Stimulated activated CD4-positive, alpha-beta T cell treated with anti-CD3 and anti-CD28 coated beads, Interleukin-4, amount 100 ng/mL, for 1 hour (primary cell): ENCODE results near the gene OBSCN.

Experiments used
- DNase-seq: peaks from one replicate; pipeline ENCODE4 v3.0.0-alpha.2; 2020

Gene OBSCN

GRCh38 chr1:228309326-228310067 is 101.7 kb downstream of the OBSCN start:
- no peak for DNase-seq

- DNase-seq = no peak
Measured at GRCh38 chr1:228310162-228310792, 102.4 kb downstream of the OBSCN start.

- DNase-seq = no peak
Measured at GRCh38 chr1:228311091-228311490, 103.2 kb downstream of the OBSCN start.

- DNase-seq = no peak
Measured at GRCh38 chr1:228312136-228312764, 104.4 kb downstream of the OBSCN start.

- no peak for DNase-seq
Measured at GRCh38 chr1:228313536-228314277, 105.9 kb downstream of the OBSCN start.

GRCh38 chr1:228314315-228314657 is 106.4 kb downstream of the OBSCN start:
- DNase-seq = no peak

- no peak for DNase-seq
Measured at GRCh38 chr1:228314658-228315483, 107.0 kb downstream of the OBSCN start.

GRCh38 chr1:228315484-228315944 is 107.7 kb downstream of the OBSCN start:
- DNase-seq = no peak

- no peak for DNase-seq
Measured at GRCh38 chr1:228315945-228316588, 108.2 kb downstream of the OBSCN start.

GRCh38 chr1:228316589-228317387 is 108.9 kb downstream of the OBSCN start:
- DNase-seq = no peak

- DNase-seq = no peak
Measured at GRCh38 chr1:228317411-228317828, 109.6 kb downstream of the OBSCN start.

GRCh38 chr1:228317891-228318810 is 110.3 kb downstream of the OBSCN start:
- no peak for DNase-seq

GRCh38 chr1:228318823-228319241 is 111.0 kb downstream of the OBSCN start:
- no peak for DNase-seq

- DNase-seq = no peak
Measured at GRCh38 chr1:228319352-228320088, 111.7 kb downstream of the OBSCN start.

- DNase-seq = no peak
Measured at GRCh38 chr1:228320394-228320793, 112.5 kb downstream of the OBSCN start.

GRCh38 chr1:228321435-228321834 is 113.6 kb downstream of the OBSCN start:
- no peak for DNase-seq

- DNase-seq = no peak
Measured at GRCh38 chr1:228321895-228322294, 114.1 kb downstream of the OBSCN start.

GRCh38 chr1:228323401-228323800 is 115.6 kb downstream of the OBSCN start:
- no peak for DNase-seq

GRCh38 chr1:228325267-228325666 is 117.4 kb downstream of the OBSCN start:
- no peak for DNase-seq
